Caco-2 (cell line): ENCODE results near the gene PAX7. TPM values are rescaled to one million over a fixed set of nuclear protein-coding genes. Genes with fewer than 3 reads are reported as not detected.

Source experiments
- BruUV-seq: library from RNA; stranded (reverse); fragments of 400-500 nt; replicated peaks from 2 replicates; lab custom pipeline; 2021; lab: Mats Ljungman, UMichigan
- CTCF ChIA-PET: fragments of 300-600 bp; sonication (Branson Sonifier 250); formaldehyde crosslinking; loops from one replicate; lab custom pipeline; 2022; ENCODE audit warnings: antibody characterized with exemption; lab: Charles Lee
- POLR2A ChIA-PET: fragments of 300-600 bp; sonication (Branson Sonifier 250); formaldehyde crosslinking; loops from one replicate; lab custom pipeline; 2022; ENCODE audit warnings: antibody characterized with exemption; lab: Charles Lee
- DNase-seq, 2 experiments: peaks; one replicate each; pipeline versions ENCODE4 v3.0.0 to v3.0.0-alpha.2; 2020 to 2022
- H3K27me3 ChIP-seq: replicated peaks from 2 replicates; pipeline ENCODE4 v1.6.0; 2011; ENCODE audit warnings: low read length; ENCODE audit not compliant: control insufficient read depth, insufficient read depth
- H3K36me3 ChIP-seq: 2 replicates; pipeline ENCODE4 v1.5.1; 2011; ENCODE audit warnings: low read length; ENCODE audit not compliant: control insufficient read depth, insufficient read depth
- H3K4me1 ChIP-seq: fragments of 250-450 bp; sonication (Bioruptor Pico); 2 replicates; pipeline ENCODE4 v1.5.1; 2020; ENCODE audit warnings: mild to moderate bottlenecking
- H3K4me3 ChIP-seq: 2 replicates; pipeline ENCODE4 v1.5.1; 2011; ENCODE audit warnings: low read depth, mild to moderate bottlenecking, control low read depth, low read length
- H3K9me3 ChIP-seq: fragments of 250-450 bp; sonication (Bioruptor Pico); 2 replicates; pipeline ENCODE4 v1.5.1; 2020; ENCODE audit warnings: mild to moderate bottlenecking, moderate library complexity
- H3K27ac Mint-ChIP-seq: one replicate; pipeline ENCODE4 v1.8.0; 2022; ENCODE audit warnings: mixed read lengths; ENCODE audit not compliant: unreplicated experiment
- H3K27me3 Mint-ChIP-seq: one replicate; pipeline ENCODE4 v1.8.0; 2022; ENCODE audit warnings: mixed read lengths; ENCODE audit not compliant: insufficient read depth, unreplicated experiment
- H3K36me3 Mint-ChIP-seq: one replicate; pipeline ENCODE4 v1.8.0; 2022; ENCODE audit warnings: mild to moderate bottlenecking, mixed read lengths; ENCODE audit not compliant: insufficient read depth, unreplicated experiment
- H3K4me1 Mint-ChIP-seq: one replicate; pipeline ENCODE4 v1.8.0; 2022; ENCODE audit warnings: low read depth, mixed read lengths; ENCODE audit not compliant: unreplicated experiment
- H3K4me3 Mint-ChIP-seq: one replicate; pipeline ENCODE4 v1.8.0; 2022; ENCODE audit warnings: mild to moderate bottlenecking, moderate library complexity, mixed read lengths; ENCODE audit not compliant: unreplicated experiment
- H3K9me3 Mint-ChIP-seq: one replicate; pipeline ENCODE4 v1.8.0; 2022; ENCODE audit warnings: mixed read lengths; ENCODE audit not compliant: unreplicated experiment
- intact Hi-C: fragments of 100-400 bp; cut with micrococcal nuclease; formaldehyde crosslinking; loops from one replicate; pipeline ENCODE4 v1.10.0; 2022; ENCODE audit not compliant: unreplicated experiment
- total RNA-seq: library from RNA; stranded (reverse); gene quantifications from 2 replicates; pipeline ENCODE4 v1.2.3, GENCODE V29; 2022
- TF ChIP-seq, protein P1 (sequence below), 2 experiments: fragments of 200-600 bp in 1 of 2; IDR thresholded peaks; 1 replicate in 1 of 2; 2 replicates in 1 of 2; pipeline versions ENCODE4 v1.5.1 to v1.8.0; 2011 to 2022; ENCODE audit warnings: antibody characterized with exemption in 1 of 2, control low read depth in 1 of 2, inconsistent platforms in 1 of 2, low read depth in 1 of 2, low read length in 1 of 2, mild to moderate bottlenecking in 1 of 2, moderate library complexity in 1 of 2; ENCODE audit not compliant: insufficient read depth in 1 of 2, severe bottlenecking in 1 of 2, unreplicated experiment in 1 of 2

PAX7 gene
- total RNA-seq, 1 experiment from 2014 or later: 0.18 TPM

DNA sequence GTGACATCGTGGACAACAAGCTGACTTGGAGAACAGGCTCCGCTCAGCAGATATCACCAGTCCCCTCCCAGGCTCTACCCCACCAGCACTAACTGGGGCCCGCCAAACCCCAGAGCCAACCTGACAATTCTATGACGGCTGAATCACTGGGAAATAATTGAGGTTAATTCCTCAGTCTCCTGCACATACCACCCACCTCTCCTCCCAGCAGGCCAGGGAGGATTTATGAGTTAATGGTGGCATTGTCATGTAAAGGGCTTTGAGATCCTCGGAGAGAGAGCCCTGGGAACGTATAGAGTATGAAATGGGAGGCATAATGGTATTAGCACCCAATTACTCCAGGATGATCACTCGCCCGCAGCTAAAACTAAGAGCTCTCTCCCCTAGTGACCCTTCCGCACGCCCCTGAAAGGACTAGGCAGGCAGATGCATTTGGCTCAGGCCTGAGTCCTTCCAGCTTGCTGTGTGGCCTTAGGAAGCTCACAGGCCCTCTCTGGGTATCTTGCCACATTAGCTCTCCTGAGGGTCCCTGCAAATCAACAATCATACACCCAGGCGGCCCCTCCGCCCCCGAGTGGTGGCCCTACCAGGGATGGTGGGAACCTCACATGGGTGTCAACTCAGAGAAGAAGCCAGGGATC, 27.3 kb upstream of the PAX7 start:
- Mint-ChIP-seq H3K27me3 (no peaks in the 10 kb centered on the region), H3K4me3 (no peak overlapping the region)

DNA sequence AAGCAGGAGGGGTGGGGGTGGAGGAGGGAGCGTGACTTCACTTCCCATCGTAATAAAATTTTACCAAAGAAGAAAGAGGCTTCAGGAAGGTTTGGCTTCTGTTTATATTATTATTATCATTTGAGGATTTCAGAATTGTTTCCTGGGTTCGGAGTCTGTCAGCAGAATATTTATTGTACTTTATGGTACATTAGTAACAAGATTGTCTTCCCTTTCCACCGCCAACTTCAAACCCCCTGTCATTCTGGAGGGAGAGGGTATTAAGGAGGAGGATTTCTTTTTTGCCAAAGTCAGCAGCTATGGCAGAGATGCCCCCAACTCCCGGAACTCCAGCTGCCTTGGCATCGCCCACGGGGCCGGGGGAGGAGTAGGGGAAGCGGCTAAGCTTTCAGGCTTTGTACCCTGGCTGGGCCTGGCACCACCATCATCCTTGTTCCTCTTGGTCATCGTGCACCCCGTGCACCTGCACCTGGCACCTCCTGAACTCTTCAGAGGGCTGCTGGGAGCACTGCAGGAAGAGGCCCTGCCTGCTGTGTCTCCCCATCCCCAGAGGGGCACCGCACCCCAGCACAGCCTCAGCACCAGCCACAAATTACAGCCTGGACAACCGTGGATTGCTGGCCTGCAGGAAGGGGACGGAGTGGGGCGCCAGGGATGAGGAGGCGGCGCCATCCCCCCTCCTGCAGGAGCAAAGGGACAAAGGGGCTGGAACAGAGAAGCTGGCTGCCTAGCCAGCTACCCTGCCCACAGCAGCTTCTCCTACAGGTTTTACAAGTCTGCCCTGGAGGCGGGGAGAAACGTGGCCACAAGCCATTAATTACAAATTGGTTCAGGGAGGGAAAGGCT, 24.0 kb upstream of the PAX7 start:
- no peaks in the 10 kb centered on the region for H3K4me1 ChIP-seq
- BruUV-seq: no TSS peak
- TF ChIP-seq, protein P1, sequence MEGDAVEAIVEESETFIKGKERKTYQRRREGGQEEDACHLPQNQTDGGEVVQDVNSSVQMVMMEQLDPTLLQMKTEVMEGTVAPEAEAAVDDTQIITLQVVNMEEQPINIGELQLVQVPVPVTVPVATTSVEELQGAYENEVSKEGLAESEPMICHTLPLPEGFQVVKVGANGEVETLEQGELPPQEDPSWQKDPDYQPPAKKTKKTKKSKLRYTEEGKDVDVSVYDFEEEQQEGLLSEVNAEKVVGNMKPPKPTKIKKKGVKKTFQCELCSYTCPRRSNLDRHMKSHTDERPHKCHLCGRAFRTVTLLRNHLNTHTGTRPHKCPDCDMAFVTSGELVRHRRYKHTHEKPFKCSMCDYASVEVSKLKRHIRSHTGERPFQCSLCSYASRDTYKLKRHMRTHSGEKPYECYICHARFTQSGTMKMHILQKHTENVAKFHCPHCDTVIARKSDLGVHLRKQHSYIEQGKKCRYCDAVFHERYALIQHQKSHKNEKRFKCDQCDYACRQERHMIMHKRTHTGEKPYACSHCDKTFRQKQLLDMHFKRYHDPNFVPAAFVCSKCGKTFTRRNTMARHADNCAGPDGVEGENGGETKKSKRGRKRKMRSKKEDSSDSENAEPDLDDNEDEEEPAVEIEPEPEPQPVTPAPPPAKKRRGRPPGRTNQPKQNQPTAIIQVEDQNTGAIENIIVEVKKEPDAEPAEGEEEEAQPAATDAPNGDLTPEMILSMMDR (IDR thresholded peaks at IDR 0.05; ENCODE audit: insufficient read depth in 1 of 2, low read depth in 1 of 2, low read length in 1 of 2, severe bottlenecking in 1 of 2, unreplicated experiment in 1 of 2): no peak
- H3K36me3 Mint-ChIP-seq: no peaks in the 10 kb centered on the region
- ChIA-PET CTCF (no interaction called here), POLR2A (no interaction called here)
- H3K36me3 ChIP-seq: no peaks in the 10 kb centered on the region
- no peaks in the 10 kb centered on the region; the same call in 1 of the 2 replicates for H3K27me3 ChIP-seq
- H3K27me3 Mint-ChIP-seq: no peaks in the 10 kb centered on the region
- DNase-seq: no peak
- H3K4me3 Mint-ChIP-seq: no peak overlapping the region
- H3K9me3 Mint-ChIP-seq: no peaks in the 10 kb centered on the region
- no peaks in the 10 kb centered on the region for H3K9me3 ChIP-seq
- H3K4me1 Mint-ChIP-seq: no peaks in the 10 kb centered on the region
- intact Hi-C loops: no loop called here
- H3K27ac Mint-ChIP-seq: no peak overlapping the region
- no peak overlapping the region for H3K4me3 ChIP-seq

More for the DNA sequence above, 27.3 kb upstream of the PAX7 start:
- Mint-ChIP-seq H3K4me1 (no peaks in the 10 kb centered on the region), H3K36me3 (no peaks in the 10 kb centered on the region), H3K9me3 (no peaks in the 10 kb centered on the region), H3K27ac (no peak overlapping the region)
- ChIA-PET CTCF (interaction anchor here (0.8 kb wide), 1 partner anchor 22 kb away, joined by 4 read pairs; no protein-coding TSS in a partner anchor), POLR2A (no interaction called here)
- TF ChIP-seq, protein P1 (IDR thresholded peaks at IDR 0.05; ENCODE audit: insufficient read depth in 1 of 2, low read depth in 1 of 2, low read length in 1 of 2, severe bottlenecking in 1 of 2, unreplicated experiment in 1 of 2): no peak
- BruUV-seq: no TSS peak
- Histone ChIP-seq H3K9me3 (no peaks in the 10 kb centered on the region), H3K4me1 (no peaks in the 10 kb centered on the region), H3K27me3 (no peaks in the 10 kb centered on the region; the same call in 1 of the 2 replicates), H3K36me3 (no peaks in the 10 kb centered on the region), H3K4me3 (no peak overlapping the region)
- no peak for DNase-seq
- intact Hi-C loops: no loop called here

DNA sequence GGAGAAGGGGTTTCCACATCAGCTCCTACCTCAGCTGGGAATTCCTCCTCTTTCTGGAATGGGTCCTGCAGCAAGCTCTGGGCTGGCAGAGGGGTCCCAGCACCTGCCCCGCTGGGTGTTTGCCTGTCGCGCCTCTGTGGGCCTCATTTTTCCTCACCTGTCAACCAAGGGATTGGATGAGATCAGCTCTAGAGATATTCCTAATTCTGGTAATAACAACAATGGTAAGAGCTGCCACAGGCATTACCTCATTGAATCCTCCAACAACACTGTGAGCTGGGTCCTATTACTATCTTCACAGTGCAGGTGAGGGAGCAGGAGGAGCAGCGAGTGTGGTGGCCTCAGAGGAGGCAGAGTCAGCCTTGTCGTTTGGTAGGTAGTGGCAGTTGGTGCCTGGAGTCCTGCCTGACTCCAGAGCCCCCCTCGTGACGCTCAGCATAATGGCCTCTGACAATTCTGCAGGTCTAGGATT, 23.3 kb upstream of the PAX7 start:
- BruUV-seq: no TSS peak
- no peaks in the 10 kb centered on the region for H3K36me3 ChIP-seq
- no peaks in the 10 kb centered on the region for H3K4me1 Mint-ChIP-seq
- H3K9me3 ChIP-seq: no peaks in the 10 kb centered on the region
- no peaks in the 10 kb centered on the region for H3K27me3 Mint-ChIP-seq
- intact Hi-C loops: no loop called here
- H3K4me1 ChIP-seq: no peaks in the 10 kb centered on the region
- H3K4me3 Mint-ChIP-seq: no peak overlapping the region
- no peak overlapping the region for H3K4me3 ChIP-seq
- H3K9me3 Mint-ChIP-seq: no peaks in the 10 kb centered on the region
- H3K27ac Mint-ChIP-seq: no peak overlapping the region
- H3K36me3 Mint-ChIP-seq: no peaks in the 10 kb centered on the region
- TF ChIP-seq, protein P1 (IDR thresholded peaks at IDR 0.05; ENCODE audit: insufficient read depth in 1 of 2, low read depth in 1 of 2, low read length in 1 of 2, severe bottlenecking in 1 of 2, unreplicated experiment in 1 of 2): no peak
- ChIA-PET POLR2A (no interaction called here), CTCF (no interaction called here)
- DNase-seq: no peak
- H3K27me3 ChIP-seq: no peaks in the 10 kb centered on the region; the same call in 1 of the 2 replicates
